LNCaP clone FGC (cell line): ENCODE measurements around the gene PSMC3.

Experiments
- DNase-seq: peaks from one replicate; pipeline ENCODE4 v3.0.0-alpha.2; 2011; ENCODE audit warnings: low read depth
- H3K4me3 ChIP-seq: 2 replicates; pipeline ENCODE4 v1.5.1; 2011; ENCODE audit warnings: mild to moderate bottlenecking, low read depth, low read length, control low read depth
- CTCF ChIP-seq: IDR thresholded peaks from 2 replicates; pipeline ENCODE4 v1.5.1; 2012; ENCODE audit warnings: mild to moderate bottlenecking; ENCODE audit not compliant: control insufficient read depth, insufficient read depth; ENCODE audit errors: extremely low read depth

The PSMC3 gene

GRCh38 chr11:47403135-47403534 is 23.1 kb downstream of the PSMC3 start:
- DNase-seq = no peak
- H3K4me3 ChIP-seq = no peak overlapping the region
- no peak for TF ChIP-seq CTCF

- no peak overlapping the region for H3K4me3 ChIP-seq
- no peak for TF ChIP-seq CTCF
- DNase-seq = no peak
These were observed 25.4 kb downstream of the PSMC3 start for GRCh38 chr11:47400768-47401279.

- no peak for TF ChIP-seq CTCF
- no peak for DNase-seq
- no peak overlapping the region for H3K4me3 ChIP-seq
These were observed 26.1 kb downstream of the PSMC3 start for GRCh38 chr11:47399860-47400767.

GRCh38 chr11:47398551-47398950 is 27.7 kb downstream of the PSMC3 start:
- no peak overlapping the region for H3K4me3 ChIP-seq
- no peak for DNase-seq
- TF ChIP-seq CTCF = no peak

GRCh38 chr11:47398011-47398410 is 28.2 kb downstream of the PSMC3 start:
- H3K4me3 ChIP-seq = no peak overlapping the region
- DNase-seq = no peak
- TF ChIP-seq CTCF = no peak

GRCh38 chr11:47396049-47396320 is 30.3 kb downstream of the PSMC3 start:
- no peak for TF ChIP-seq CTCF
- H3K4me3 ChIP-seq = no peak overlapping the region
- no peak for DNase-seq
